Heart left ventricle (tissue), 16 donors: ENCODE results near the gene DCHS2. TPM values are rescaled to one million over a fixed set of nuclear protein-coding genes. Genes with fewer than 3 reads are reported as not detected.

ENCODE experiments used
- ATAC-seq, 4 donors: fragments of 200-7000 bp; cut with Tn5 transposase; one replicate each; pipeline ENCODE4 v1.9.1; 2020 to 2022; ENCODE audit warnings: moderate library complexity in 4 of 4, mild to moderate bottlenecking in 3 of 4, moderate number of reproducible peaks in 1 of 4
- DNase-seq, 5 donors: peaks; one replicate each; pipeline ENCODE4 v3.0.0-alpha.2; 2020
- H3K27ac ChIP-seq, 12 donors: fragments of 200-600 bp; sonication (generic) in 4 of 12; one replicate each; pipeline versions ENCODE4 v1.5.0 to v1.8.0; 2016 to 2022; ENCODE audit warnings: mild to moderate bottlenecking in 2 of 12
- H3K27me3 ChIP-seq, 9 donors: fragments of 200-600 bp; sonication (generic) in 2 of 9; one replicate each; pipeline versions ENCODE4 v1.5.1 to v1.8.0; 2016 to 2022; ENCODE audit warnings: mild to moderate bottlenecking in 3 of 9
- H3K36me3 ChIP-seq, 9 donors: fragments of 200-600 bp; sonication (generic) in 2 of 9; one replicate each; pipeline versions ENCODE4 v1.5.0 to v1.8.0; 2018 to 2022; ENCODE audit warnings: mild to moderate bottlenecking in 2 of 9
- H3K4me1 ChIP-seq, 12 donors: fragments of 200-600 bp; sonication (generic) in 4 of 12; one replicate each; pipeline versions ENCODE4 v1.5.0 to v1.8.0; 2016 to 2022; ENCODE audit warnings: mild to moderate bottlenecking in 3 of 12
- H3K4me3 ChIP-seq, 12 donors: fragments of 200-600 bp; sonication (generic) in 4 of 12; one replicate each; pipeline versions ENCODE4 v1.5.0 to v1.8.0; 2017 to 2022; ENCODE audit warnings: mild to moderate bottlenecking in 9 of 12, moderate library complexity in 4 of 12
- H3K9me3 ChIP-seq, 12 donors: fragments of 200-600 bp; sonication (generic) in 4 of 12; one replicate each; pipeline versions ENCODE4 v1.5.0 to v1.8.0; 2016 to 2022; ENCODE audit warnings: mild to moderate bottlenecking in 1 of 12
- POLR2A ChIP-seq, 2 donors: fragments of 450-650 bp; IDR thresholded peaks; one replicate each; pipeline ENCODE4 v1.6.1; 2017; ENCODE audit warnings: antibody characterized with exemption in 2 of 2, mild to moderate bottlenecking in 2 of 2, moderate library complexity in 2 of 2
- WGBS, 4 donors: extraction: QIAGEN DNeasy Blood & Tissue Kit in 2 of 4; methylation state at CpG; one replicate each; pipeline versions ENCODE4 v1.1.5 to v1.1.7; 2013 to 2018; 5-methylcytosine and 5-hydroxymethylcytosine counted together
- intact Hi-C, 10 donors: fragments of 100-400 bp; cut with DNase I; formaldehyde crosslinking; loops; one replicate each; pipeline versions ENCODE4 v1.11.1 to v1.14.2; 2022
- polyA plus RNA-seq, 2 donors: library from polyadenylated mRNA; stranded (reverse); fragments of 200-250 nt; gene quantifications; one replicate each; pipeline ENCODE4 v1.2.3, GENCODE V29; 2013
- total RNA-seq, 9 donors: library from RNA; depleted of rRNA in 2 of 9; stranded (reverse); fragments of >200 nt in 2 of 9; fragmentation: NEBNext Ultra II Directional in 3 of 9; extraction: Animal tissue kit (Norgen Biotek cat#: 25700) in 3 of 9; gene quantifications; one replicate each; pipeline versions ENCODE4 v1.1.0 to v1.2.4, GENCODE V29; 2016 to 2023
- TF ChIP-seq, protein P1 (sequence below), 12 donors: fragments of 200-600 bp; sonication (generic) in 4 of 12; IDR thresholded peaks; one replicate each; pipeline versions ENCODE4 v1.5.0 to v1.8.0; 2018 to 2022; ENCODE audit warnings: antibody characterized with exemption in 12 of 12, mild to moderate bottlenecking in 5 of 12
- donor health status: ischemic (EF 13 %, LVEDD 7.1; RV severe dilation, severe dysfunction).
- donor health status: healthy with polysubstance abuse.
- donor health status: DM: no; HTN: yes; CAD: no.
- donor health status: DM: no; HTN: no; CAD: no.
- donor health status: ischemic (EF 25% LVEDD 6.9; RV normal size, moderate dysfunction).
- donor health status: ischemic (EF 25% LVEDD 5.7; RV mildly dilated, moderate dysfunction).
- donor health status: healthy.
- donor health status: DM: yes; HTN: yes; CAD: no.
- donor health status: ischemic (EF 35%, LVEDD 5.7; RV mildly dilated, moderate dysfunction).
- donor health status: nonischemic (EF 11% LVEDD 7.7; RV severe dilation, severe dysfunction).
- donor health status: DM: yes; HTN: yes; CAD: no.
- donor health status: PGD.
- donor health status: ischemic (EF 29% LVEDD 5.4; RV normal size, mild dysfunction).
- donor health status: nonischemic (EF 23%, LVEDD 6.1; RV moderate dilation, normal function).

DCHS2 gene
- total and polyA plus RNA-seq, 11 donors: under 0.01 to 0.49 (median 0.15) TPM; not detected in 5

DNA sequence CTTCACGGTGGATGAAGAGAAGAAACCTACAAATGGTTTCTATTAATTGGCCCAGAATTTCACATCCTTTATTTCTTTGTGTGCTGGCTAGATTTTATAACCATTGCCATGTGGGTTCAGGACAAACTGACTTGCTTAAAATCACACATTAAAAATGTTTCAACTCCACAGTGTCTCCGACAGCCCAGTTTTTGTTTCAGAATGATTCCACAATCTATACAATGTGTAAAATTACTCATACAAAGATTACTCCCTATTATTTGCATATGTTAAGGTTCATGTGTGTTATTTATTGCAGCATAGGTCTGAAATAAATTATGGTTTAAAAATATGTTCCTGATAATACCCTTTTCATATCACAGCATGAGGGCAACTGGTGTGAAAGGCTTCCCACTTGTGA is 20.6 kb downstream of the DCHS2 start:
- TF ChIP-seq, protein P1, sequence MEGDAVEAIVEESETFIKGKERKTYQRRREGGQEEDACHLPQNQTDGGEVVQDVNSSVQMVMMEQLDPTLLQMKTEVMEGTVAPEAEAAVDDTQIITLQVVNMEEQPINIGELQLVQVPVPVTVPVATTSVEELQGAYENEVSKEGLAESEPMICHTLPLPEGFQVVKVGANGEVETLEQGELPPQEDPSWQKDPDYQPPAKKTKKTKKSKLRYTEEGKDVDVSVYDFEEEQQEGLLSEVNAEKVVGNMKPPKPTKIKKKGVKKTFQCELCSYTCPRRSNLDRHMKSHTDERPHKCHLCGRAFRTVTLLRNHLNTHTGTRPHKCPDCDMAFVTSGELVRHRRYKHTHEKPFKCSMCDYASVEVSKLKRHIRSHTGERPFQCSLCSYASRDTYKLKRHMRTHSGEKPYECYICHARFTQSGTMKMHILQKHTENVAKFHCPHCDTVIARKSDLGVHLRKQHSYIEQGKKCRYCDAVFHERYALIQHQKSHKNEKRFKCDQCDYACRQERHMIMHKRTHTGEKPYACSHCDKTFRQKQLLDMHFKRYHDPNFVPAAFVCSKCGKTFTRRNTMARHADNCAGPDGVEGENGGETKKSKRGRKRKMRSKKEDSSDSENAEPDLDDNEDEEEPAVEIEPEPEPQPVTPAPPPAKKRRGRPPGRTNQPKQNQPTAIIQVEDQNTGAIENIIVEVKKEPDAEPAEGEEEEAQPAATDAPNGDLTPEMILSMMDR (IDR thresholded peaks at IDR 0.05): no peak
- no peak for TF ChIP-seq POLR2A (IDR thresholded peaks at IDR 0.05)
- no peaks in the 10 kb centered on the region for H3K9me3 ChIP-seq
- ATAC-seq: no peak
- H3K4me3 ChIP-seq: no peak overlapping the region
- WGBS, 4 donors: 45 to 86% (median 53%) methylated on average over 2 of the region's 2 CpGs
- no peaks in the 10 kb centered on the region for H3K36me3 ChIP-seq
- H3K27me3 ChIP-seq: peaks cover 0 to 11% (median 0%) of the 10 kb centered on the region in 9 donors
- no peak for DNase-seq
- no peak overlapping the region for H3K27ac ChIP-seq
- intact Hi-C loops: no loop called here
- no peaks in the 10 kb centered on the region for H3K4me1 ChIP-seq

DNA sequence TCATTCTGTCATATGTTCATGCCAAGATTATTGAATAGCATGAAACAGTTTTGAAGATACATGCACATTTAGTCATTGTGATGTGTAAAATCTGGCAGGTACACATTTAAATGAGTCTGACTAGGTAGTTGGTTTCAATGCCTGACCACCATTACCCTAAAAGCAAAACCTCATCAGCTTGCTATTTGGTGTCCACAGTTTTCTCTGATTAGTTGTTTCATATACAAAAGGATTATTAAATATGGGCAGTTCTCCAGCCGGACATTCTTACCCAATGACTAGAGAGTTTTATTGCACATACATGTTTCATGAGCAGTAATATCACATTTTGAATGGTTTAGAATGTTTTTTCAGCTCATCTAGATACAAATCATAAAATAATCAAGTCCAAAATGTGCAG is 23.7 kb downstream of the DCHS2 start:
- WGBS, 4 donors: 72 to 85% (median 80%) methylated on average over 1 of the region's 1 CpG
- Histone ChIP-seq H3K4me3 (no peak overlapping the region), H3K27me3 (peaks cover 0 to 6% (median 0%) of the 10 kb centered on the region in 9 donors), H3K9me3 (no peaks in the 10 kb centered on the region), H3K4me1 (no peaks in the 10 kb centered on the region), H3K27ac (no peak overlapping the region), H3K36me3 (no peaks in the 10 kb centered on the region)
- intact Hi-C loops: no loop called here
- ATAC-seq (no peak), DNase-seq (no peak)
- no peak for TF ChIP-seq POLR2A (IDR thresholded peaks at IDR 0.05)
- TF ChIP-seq, protein P1 (IDR thresholded peaks at IDR 0.05): no peak

DNA sequence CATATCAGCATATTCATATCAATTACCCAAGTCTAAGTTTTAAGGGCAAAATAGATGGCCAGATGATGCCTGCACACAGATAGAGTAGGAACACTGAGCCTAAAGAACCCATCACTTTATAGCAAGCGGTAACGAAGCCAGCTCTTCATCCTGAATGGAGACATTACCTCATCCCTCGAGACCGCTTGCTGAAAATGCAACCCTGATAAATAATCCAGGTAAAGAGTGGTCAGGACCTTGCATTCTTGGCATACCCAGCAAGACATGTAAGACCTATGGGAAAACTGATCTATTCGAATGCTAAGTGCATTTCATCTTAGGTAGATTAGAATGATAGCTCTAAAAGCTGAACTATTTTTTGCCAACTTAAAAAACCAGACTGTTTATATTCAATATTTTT is 25.3 kb downstream of the DCHS2 start:
- Histone ChIP-seq H3K27ac (no peak overlapping the region), H3K27me3 (peaks cover 0 to 6% (median 0%) of the 10 kb centered on the region in 9 donors), H3K36me3 (no peaks in the 10 kb centered on the region), H3K4me1 (no peaks in the 10 kb centered on the region), H3K9me3 (no peaks in the 10 kb centered on the region), H3K4me3 (no peak overlapping the region)
- intact Hi-C loops: no loop called here
- no peak for ATAC-seq
- DNase-seq: no peak
- no peak for TF ChIP-seq POLR2A (IDR thresholded peaks at IDR 0.05)
- TF ChIP-seq, protein P1 (IDR thresholded peaks at IDR 0.05): no peak
- 76 to 82% (median 80%) methylated on average over 5 of the region's 5 CpGs for WGBS, 4 donors

DNA sequence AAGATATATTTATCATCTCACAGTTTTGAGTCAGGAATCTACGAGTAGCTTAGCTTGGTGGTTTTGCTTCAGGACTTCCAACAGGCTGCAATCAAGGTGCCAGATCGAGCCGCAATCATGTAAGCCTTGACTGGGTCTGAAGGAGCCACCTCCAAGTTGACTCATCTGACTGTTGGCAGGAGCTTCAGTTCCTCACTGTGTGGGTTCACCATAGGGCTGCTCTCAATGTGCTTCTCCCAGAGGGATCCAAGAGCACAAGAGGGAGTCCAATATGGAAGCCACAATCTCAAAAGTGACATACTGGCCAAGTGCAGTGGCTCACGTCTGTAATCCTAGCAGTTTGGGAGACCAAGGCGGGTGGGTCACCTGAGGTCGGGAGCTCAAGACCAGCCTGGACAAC is 26.5 kb downstream of the DCHS2 start:
- Histone ChIP-seq H3K4me3 (no peak overlapping the region), H3K4me1 (no peaks in the 10 kb centered on the region), H3K9me3 (no peaks in the 10 kb centered on the region), H3K36me3 (no peaks in the 10 kb centered on the region), H3K27me3 (peaks cover 0 to 6% (median 0%) of the 10 kb centered on the region in 9 donors), H3K27ac (no peak overlapping the region)
- intact Hi-C loops: no loop called here
- WGBS, 4 donors: 80 to 91% (median 86%) methylated on average over 3 to 6 of the region's 6 CpGs
- DNase-seq (no peak), ATAC-seq (no peak)
- no peak for TF ChIP-seq POLR2A (IDR thresholded peaks at IDR 0.05)
- TF ChIP-seq, protein P1 (IDR thresholded peaks at IDR 0.05): no peak
